OCI-LY7 (cell line): ENCODE data around the gene CD320. TPM values are rescaled to one million over a fixed set of nuclear protein-coding genes. Genes with fewer than 3 reads are reported as not detected.

Experiments
- BruUV-seq: library from RNA; stranded (reverse); fragments of 400-500 nt; replicated peaks from 2 replicates; lab custom pipeline; 2021; lab: Mats Ljungman, UMichigan
- CTCF ChIA-PET: fragments of 300-600 bp; sonication (Branson Sonifier 250); formaldehyde crosslinking; loops from one replicate; lab custom pipeline; 2022; ENCODE audit warnings: antibody characterized with exemption; ENCODE audit not compliant: unreplicated experiment; lab: Charles Lee
- POLR2A ChIA-PET: fragments of 300-600 bp; sonication (Branson Sonifier 250); formaldehyde crosslinking; loops from one replicate; lab custom pipeline; 2022; ENCODE audit warnings: antibody characterized with exemption; lab: Charles Lee
- DNase-seq: peaks from one replicate; pipeline ENCODE4 v3.0.0-alpha.2; 2015; ENCODE audit warnings: low spot score
- H2AFZ ChIP-seq: fragments of 200-600 bp; sonication (generic), shearing (Covaris generic); 2 replicates; pipeline ENCODE4 v1.6.1; 2014; ENCODE audit warnings: mild to moderate bottlenecking, antibody characterized with exemption, low read length, moderate library complexity
- H3K27ac ChIP-seq: fragments of 200-600 bp; sonication (generic); 2 replicates; pipeline ENCODE4 v1.5.1; 2014; ENCODE audit warnings: mixed run types, low read depth, mild to moderate bottlenecking, moderate library complexity, low read length, inconsistent platforms; ENCODE audit not compliant: poor library complexity, severe bottlenecking
- H3K36me3 ChIP-seq: fragments of 200-600 bp; sonication (generic); 2 replicates; pipeline ENCODE4 v1.6.1; 2014; ENCODE audit warnings: mild to moderate bottlenecking, antibody characterized with exemption, low read length, moderate library complexity, mixed read lengths; ENCODE audit not compliant: insufficient read depth
- H3K4me1 ChIP-seq: fragments of 200-600 bp; sonication (generic); 2 replicates; pipeline ENCODE4 v1.5.1; 2014; ENCODE audit warnings: mild to moderate bottlenecking, low read length; ENCODE audit not compliant: insufficient read depth, poor library complexity, severe bottlenecking
- H3K4me2 ChIP-seq: fragments of 200-600 bp; sonication (generic); 2 replicates; pipeline ENCODE4 v1.6.1; 2014; ENCODE audit warnings: mild to moderate bottlenecking, low read length
- H3K4me3 ChIP-seq: fragments of 200-600 bp; sonication (generic); 2 replicates; pipeline ENCODE4 v1.5.1; 2014; ENCODE audit warnings: mild to moderate bottlenecking, low read depth, low read length; ENCODE audit not compliant: poor library complexity, severe bottlenecking
- H3K79me2 ChIP-seq: fragments of 200-600 bp; sonication (generic); 2 replicates; pipeline ENCODE4 v1.6.1; 2016; ENCODE audit warnings: low read depth, mild to moderate bottlenecking, low read length, moderate library complexity, mixed read lengths; ENCODE audit not compliant: insufficient read depth
- H3K9me2 ChIP-seq: fragments of 200-600 bp; sonication (generic); 2 replicates; pipeline ENCODE4 v1.6.1; 2016; ENCODE audit warnings: mild to moderate bottlenecking, low read length, mixed read lengths; ENCODE audit not compliant: insufficient read depth
- H3K9me3 ChIP-seq: fragments of 200-600 bp; sonication (generic); 2 replicates; pipeline ENCODE4 v1.6.1; 2014; ENCODE audit warnings: mild to moderate bottlenecking, mixed run types, low read length, mixed read lengths
- H4K20me1 ChIP-seq: fragments of 200-600 bp; sonication (generic); 2 replicates; pipeline ENCODE4 v1.6.1; 2014; ENCODE audit warnings: mild to moderate bottlenecking, antibody characterized with exemption, low read length, moderate library complexity, mixed read lengths; ENCODE audit not compliant: insufficient read depth
- EZH2phosphoT487 ChIP-seq: fragments of 200-600 bp; sonication (generic); IDR thresholded peaks from 2 replicates; pipeline ENCODE4 v1.6.1; 2018; ENCODE audit warnings: low read depth, borderline replicate concordance, mild to moderate bottlenecking, mixed run types, antibody characterized with exemption, low read length, moderate library complexity, mixed read lengths
- intact Hi-C: fragments of 100-400 bp; cut with micrococcal nuclease; formaldehyde crosslinking; loops from one replicate; pipeline ENCODE4 v1.10.0; 2022; ENCODE audit not compliant: unreplicated experiment
- total RNA-seq, 2 experiments: library from RNA; depleted of rRNA in 1 of 2; stranded (reverse); fragments of >200 nt in 1 of 2; shearing (Covaris generic) in 1 of 2; gene quantifications; 2 replicates each; pipeline ENCODE4 v1.2.3, GENCODE V29; 2014 to 2022
- TF ChIP-seq, protein P1 (sequence below): fragments of 200-600 bp; sonication (generic); conservative IDR thresholded peaks from 2 replicates; pipeline ENCODE4 v1.5.1; 2014; ENCODE audit warnings: mild to moderate bottlenecking, antibody characterized with exemption, low read length, moderate library complexity, mixed read lengths

CD320 gene
- total RNA-seq, 2 experiments from 2014 or later = 39.1 to 49.2 TPM

- Histone ChIP-seq H3K36me3 (no peaks in the 10 kb centered on the region), H3K4me3 (no peak overlapping the region), H4K20me1 (no peaks in the 10 kb centered on the region), H3K9me3 (no peaks in the 10 kb centered on the region), H3K27ac (no peak overlapping the region), H3K4me2 (no peak overlapping the region), H2AFZ (no peak overlapping the region), H3K4me1 (no peaks in the 10 kb centered on the region), H3K9me2 (no peaks in the 10 kb centered on the region), H3K79me2 (no peaks in the 10 kb centered on the region)
- ChIA-PET POLR2A (no interaction called here), CTCF (no interaction called here)
- TF ChIP-seq, protein P1, sequence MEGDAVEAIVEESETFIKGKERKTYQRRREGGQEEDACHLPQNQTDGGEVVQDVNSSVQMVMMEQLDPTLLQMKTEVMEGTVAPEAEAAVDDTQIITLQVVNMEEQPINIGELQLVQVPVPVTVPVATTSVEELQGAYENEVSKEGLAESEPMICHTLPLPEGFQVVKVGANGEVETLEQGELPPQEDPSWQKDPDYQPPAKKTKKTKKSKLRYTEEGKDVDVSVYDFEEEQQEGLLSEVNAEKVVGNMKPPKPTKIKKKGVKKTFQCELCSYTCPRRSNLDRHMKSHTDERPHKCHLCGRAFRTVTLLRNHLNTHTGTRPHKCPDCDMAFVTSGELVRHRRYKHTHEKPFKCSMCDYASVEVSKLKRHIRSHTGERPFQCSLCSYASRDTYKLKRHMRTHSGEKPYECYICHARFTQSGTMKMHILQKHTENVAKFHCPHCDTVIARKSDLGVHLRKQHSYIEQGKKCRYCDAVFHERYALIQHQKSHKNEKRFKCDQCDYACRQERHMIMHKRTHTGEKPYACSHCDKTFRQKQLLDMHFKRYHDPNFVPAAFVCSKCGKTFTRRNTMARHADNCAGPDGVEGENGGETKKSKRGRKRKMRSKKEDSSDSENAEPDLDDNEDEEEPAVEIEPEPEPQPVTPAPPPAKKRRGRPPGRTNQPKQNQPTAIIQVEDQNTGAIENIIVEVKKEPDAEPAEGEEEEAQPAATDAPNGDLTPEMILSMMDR = no peak
- TF ChIP-seq EZH2phosphoT487 = no peak
- no peak for DNase-seq
- BruUV-seq = no TSS peak
- intact Hi-C loops = no loop called here
Observed at GRCh38 chr19:8332976-8333766, 25.0 kb upstream of the CD320 start.

- TF ChIP-seq, protein P1 = no peak
Observed at GRCh38 chr19:8331263-8331845, 23.2 kb upstream of the CD320 start.

GRCh38 chr19:8329996-8330395, 21.8 kb upstream of the CD320 start:
- no peak overlapping the region for H2AFZ ChIP-seq
- no peak for DNase-seq
- CTCF ChIA-PET = no interaction called here
- H4K20me1 ChIP-seq = no peaks in the 10 kb centered on the region
- H3K9me3 ChIP-seq = no peaks in the 10 kb centered on the region
- peaks cover 1% of the 10 kb centered on the region for H3K4me1 ChIP-seq
- no peaks in the 10 kb centered on the region for H3K9me2 ChIP-seq
- H3K27ac ChIP-seq = no peak overlapping the region
- no TSS peak for BruUV-seq
- H3K4me2 ChIP-seq = no peak overlapping the region
- no peaks in the 10 kb centered on the region for H3K36me3 ChIP-seq
- intact Hi-C loops = no loop called here
- no peak overlapping the region for H3K4me3 ChIP-seq
- TF ChIP-seq, protein P1 = no peak
- TF ChIP-seq EZH2phosphoT487 = no peak
- no peaks in the 10 kb centered on the region for H3K79me2 ChIP-seq
- POLR2A ChIA-PET = no interaction called here

More at GRCh38 chr19:8331263-8331845, 23.2 kb upstream of the CD320 start:
- CTCF ChIA-PET = no interaction called here
- Histone ChIP-seq H3K4me3 (no peak overlapping the region), H3K4me2 (no peak overlapping the region), H3K36me3 (no peaks in the 10 kb centered on the region), H4K20me1 (no peaks in the 10 kb centered on the region), H3K9me2 (no peaks in the 10 kb centered on the region), H3K27ac (no peak overlapping the region), H3K9me3 (no peaks in the 10 kb centered on the region), H2AFZ (no peak overlapping the region), H3K79me2 (no peaks in the 10 kb centered on the region), H3K4me1 (no peaks in the 10 kb centered on the region)
- intact Hi-C loops = no loop called here
- POLR2A ChIA-PET = no interaction called here
- no TSS peak for BruUV-seq
- no peak for DNase-seq
